Fibroblast of peridontal ligament (primary cell): ENCODE results near the gene UBXN10.

ENCODE experiments used
- DNase-seq: peaks from one replicate; pipeline ENCODE4 v3.0.0-alpha.2; 2010; ENCODE audit errors: extremely low read depth

The UBXN10 gene

GRCh38 chr1:20183035-20183434, 2.9 kb upstream of the UBXN10 start:
- no peak for DNase-seq

- DNase-seq, result no peak
These were observed 2.2 kb upstream of the UBXN10 start for GRCh38 chr1:20183616-20184271.

- DNase-seq, result no peak
These were observed 1.4 kb upstream of the UBXN10 start for GRCh38 chr1:20184481-20184900.

GRCh38 chr1:20184997-20185833, 681 bp upstream of the UBXN10 start:
- DNase-seq, result no peak

GRCh38 chr1:20187103-20187812, 1.4 kb downstream of the UBXN10 start:
- no peak for DNase-seq

GRCh38 chr1:20187813-20188454, 2.0 kb downstream of the UBXN10 start:
- DNase-seq, result no peak

- no peak for DNase-seq
These were observed 2.5 kb downstream of the UBXN10 start for GRCh38 chr1:20188455-20188817.

- no peak for DNase-seq
These were observed 3.8 kb downstream of the UBXN10 start for GRCh38 chr1:20189664-20190063.

- DNase-seq, result no peak
These were observed 4.6 kb downstream of the UBXN10 start for GRCh38 chr1:20190256-20191160.

- DNase-seq, result no peak
These were observed 5.5 kb downstream of the UBXN10 start for GRCh38 chr1:20191266-20191825.

- DNase-seq, result peak; percentile 14
These were observed 6.5 kb downstream of the UBXN10 start for GRCh38 chr1:20192364-20192763.

GRCh38 chr1:20192871-20193411, 7.0 kb downstream of the UBXN10 start:
- DNase-seq, result no peak

GRCh38 chr1:20194224-20194623, 8.3 kb downstream of the UBXN10 start:
- DNase-seq, result no peak

- peak; percentile 34 for DNase-seq
These were observed 9.0 kb downstream of the UBXN10 start for GRCh38 chr1:20194757-20195461.

GRCh38 chr1:20195462-20195780, 9.5 kb downstream of the UBXN10 start:
- no peak for DNase-seq

- DNase-seq, result no peak
These were observed 11.5 kb downstream of the UBXN10 start for GRCh38 chr1:20197329-20197791.

- no peak for DNase-seq
These were observed 12.4 kb downstream of the UBXN10 start for GRCh38 chr1:20198296-20198695.

- no peak for DNase-seq
These were observed 13.0 kb downstream of the UBXN10 start for GRCh38 chr1:20198918-20199317.

GRCh38 chr1:20199403-20199802, 13.5 kb downstream of the UBXN10 start:
- no peak for DNase-seq

GRCh38 chr1:20199840-20200239, 13.9 kb downstream of the UBXN10 start:
- no peak for DNase-seq
